ENCODE results near the gene TBATA. TPM values are rescaled to one million over a fixed set of nuclear protein-coding genes. Genes with fewer than 3 reads are reported as not detected.

The TBATA gene
- total RNA-seq, 2 donors from 2014 or later = not detected

- Mint-ChIP-seq H3K9me3 (no peaks in the 10 kb centered on the region), H3K27ac (peak overlapping the region; percentile 37), H3K4me3 (no peak overlapping the region), H3K27me3 (ENCODE audit: insufficient read depth) (no peaks in the 10 kb centered on the region), H3K36me3 (ENCODE audit: low read depth) (peaks cover 54% of the 10 kb centered on the region), H3K4me1 (peaks cover 21% of the 10 kb centered on the region)
- TF ChIP-seq CTCF (conservative IDR thresholded peaks at IDR 0.05) = no peak
- Histone ChIP-seq H3K4me3 (ENCODE audit: low read length) (no peak overlapping the region), H3K9ac (ENCODE audit: extremely low read depth, low read length, poor library complexity, severe bottlenecking) (no peak overlapping the region), H3K4me1 (ENCODE audit: control insufficient read depth, insufficient read depth, low read length) (peaks cover 11% of the 10 kb centered on the region), H3K27ac (ENCODE audit: low read depth, low read length) (no peak overlapping the region), H3K27me3 (ENCODE audit: control insufficient read depth, insufficient read depth, low read length, poor library complexity, severe bottlenecking) (no peaks in the 10 kb centered on the region), H3K36me3 (ENCODE audit: control insufficient read depth, insufficient read depth, low read length) (peaks cover 84% of the 10 kb centered on the region), H3K9me3 (ENCODE audit: control insufficient read depth, low read length) (no peaks in the 10 kb centered on the region)
- DNase-seq = no peak
- WGBS, 2 experiments (ENCODE audit: insufficient coverage in 1 of 2, insufficient read length in 1 of 2) = 70 to 76% methylated on average over 2 to 3 of the region's 3 CpGs
These were observed 45.0 kb upstream of the TBATA start for GRCh38 chr10:70830164-70830563.

DNA sequence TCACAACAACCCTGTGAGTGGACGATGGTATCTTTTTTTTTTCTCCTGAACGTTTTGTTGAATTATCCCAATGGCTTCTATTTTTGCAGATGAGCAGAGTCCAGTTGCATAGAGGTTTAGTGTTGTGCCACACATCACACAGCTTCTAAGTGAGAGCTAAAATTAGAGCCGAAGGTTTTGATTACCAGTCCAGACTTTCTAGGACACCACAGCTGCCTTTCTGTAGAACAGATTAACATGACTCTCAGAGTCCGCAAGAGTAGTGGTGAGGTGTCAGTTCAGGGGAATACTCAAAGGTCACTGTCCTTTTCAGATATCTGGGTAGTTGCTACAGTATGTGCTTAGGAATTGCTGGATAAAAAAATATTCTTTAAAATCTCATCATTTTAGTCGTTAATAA lies 44.4 kb upstream of the TBATA start:
- WGBS, 2 experiments (ENCODE audit: insufficient coverage in 1 of 2, insufficient read length in 1 of 2) = 93% methylated on average over 2 to 4 of the region's 5 CpGs
- Mint-ChIP-seq H3K4me1 (peaks cover 21% of the 10 kb centered on the region), H3K27ac (peak overlapping the region; percentile 52), H3K27me3 (ENCODE audit: insufficient read depth) (no peaks in the 10 kb centered on the region), H3K36me3 (ENCODE audit: low read depth) (peaks cover 54% of the 10 kb centered on the region), H3K4me3 (no peak overlapping the region), H3K9me3 (no peaks in the 10 kb centered on the region)
- peaks cover 81% of the 10 kb centered on the region for H3K36me3 ChIP-seq (ENCODE audit: control insufficient read depth, insufficient read depth, low read length)
- H3K4me1 ChIP-seq (ENCODE audit: control insufficient read depth, insufficient read depth, low read length) = peaks cover 11% of the 10 kb centered on the region
- H3K27me3 ChIP-seq (ENCODE audit: control insufficient read depth, insufficient read depth, low read length, poor library complexity, severe bottlenecking) = no peaks in the 10 kb centered on the region
- no peak overlapping the region for H3K9ac ChIP-seq (ENCODE audit: extremely low read depth, low read length, poor library complexity, severe bottlenecking)
- TF ChIP-seq CTCF (conservative IDR thresholded peaks at IDR 0.05) = no peak
- H3K9me3 ChIP-seq (ENCODE audit: control insufficient read depth, low read length) = no peaks in the 10 kb centered on the region
- H3K27ac ChIP-seq (ENCODE audit: low read depth, low read length) = no peak overlapping the region
- no peak for DNase-seq
- no peak overlapping the region for H3K4me3 ChIP-seq (ENCODE audit: low read length)

DNA sequence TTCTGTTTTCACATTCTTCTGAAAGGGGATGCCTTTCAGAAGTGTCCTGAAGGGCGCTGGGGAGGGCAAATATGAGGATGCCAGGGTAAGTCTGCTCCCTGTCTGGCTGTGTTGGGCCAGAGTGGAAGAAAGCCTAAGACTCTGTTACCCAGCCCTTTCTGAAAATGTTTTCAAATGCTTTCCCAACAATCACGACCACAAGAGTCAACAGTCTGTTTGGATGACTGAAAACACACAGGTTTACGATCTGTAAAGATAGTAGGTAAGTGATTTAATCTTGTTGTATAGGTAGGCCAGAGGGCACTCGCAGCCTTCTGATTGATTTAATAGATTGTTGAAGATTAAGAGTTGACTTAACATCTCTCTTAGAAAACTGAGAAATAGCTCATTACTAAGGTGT lies 43.7 kb upstream of the TBATA start:
- Mint-ChIP-seq H3K4me1 (peaks cover 21% of the 10 kb centered on the region), H3K27me3 (ENCODE audit: insufficient read depth) (no peaks in the 10 kb centered on the region), H3K4me3 (no peak overlapping the region), H3K36me3 (ENCODE audit: low read depth) (peaks cover 51% of the 10 kb centered on the region), H3K27ac (no peak overlapping the region), H3K9me3 (no peaks in the 10 kb centered on the region)
- no peak overlapping the region for H3K4me3 ChIP-seq (ENCODE audit: low read length)
- no peak overlapping the region for H3K27ac ChIP-seq (ENCODE audit: low read depth, low read length)
- H3K9ac ChIP-seq (ENCODE audit: extremely low read depth, low read length, poor library complexity, severe bottlenecking) = no peak overlapping the region
- no peaks in the 10 kb centered on the region for H3K9me3 ChIP-seq (ENCODE audit: control insufficient read depth, low read length)
- no peak for TF ChIP-seq CTCF (conservative IDR thresholded peaks at IDR 0.05)
- H3K27me3 ChIP-seq (ENCODE audit: control insufficient read depth, insufficient read depth, low read length, poor library complexity, severe bottlenecking) = no peaks in the 10 kb centered on the region
- H3K36me3 ChIP-seq (ENCODE audit: control insufficient read depth, insufficient read depth, low read length) = peaks cover 81% of the 10 kb centered on the region
- peaks cover 11% of the 10 kb centered on the region for H3K4me1 ChIP-seq (ENCODE audit: control insufficient read depth, insufficient read depth, low read length)
- no peak for DNase-seq
- WGBS, 2 experiments (ENCODE audit: insufficient coverage in 1 of 2, insufficient read length in 1 of 2) = 83 to 86% methylated on average over 4 of the region's 4 CpGs
